Activated CD4-positive, alpha-beta T cell treated with anti-CD3 and anti-CD28 coated beads, Interleukin-2, amount 50 U/mL, for 24 hours (primary cell): ENCODE measurements around the gene SLC19A3.

Experiments used
- DNase-seq, 2 donors: peaks; one replicate each; pipeline ENCODE4 v3.0.0-alpha.2; 2020; ENCODE audit warnings: low read depth in 1 of 2, low spot score in 1 of 2

SLC19A3 gene

GRCh38 chr2:227634201-227634600 lies 83.6 kb downstream of the SLC19A3 start:
- no peak for DNase-seq
